Stomach (tissue), 4 donors: ENCODE measurements around the gene DGKK.

Source experiments
- EP300 ChIP-seq: sonication (generic); formaldehyde crosslinking; IDR thresholded peaks from one replicate; pipeline ENCODE4 v1.6.1; 2017; ENCODE audit warnings: antibody characterized with exemption
- POLR2A ChIP-seq, 4 donors: fragments of 450-650 bp; IDR thresholded peaks; one replicate each; pipeline ENCODE4 v1.6.1; 2016; ENCODE audit warnings: antibody characterized with exemption in 4 of 4, control low read depth in 2 of 4, mild to moderate bottlenecking in 1 of 4, moderate library complexity in 1 of 4
- POLR2AphosphoS5 ChIP-seq, 3 donors: sonication (generic); formaldehyde crosslinking; IDR thresholded peaks; one replicate each; pipeline ENCODE4 v1.6.1; 2016; ENCODE audit warnings: antibody characterized with exemption in 3 of 3
- TF ChIP-seq, protein P1 (sequence below), 7 experiments: fragments of 450-650 bp in 4 of 7; fragments of 200-600 bp in 3 of 7; sonication (generic) in 3 of 7; IDR thresholded peaks; one replicate each; pipeline ENCODE4 v1.5.1; 2016 to 2019; ENCODE audit warnings: antibody characterized with exemption in 7 of 7, control low read depth in 2 of 7, mild to moderate bottlenecking in 1 of 7

- TF ChIP-seq, protein P1, sequence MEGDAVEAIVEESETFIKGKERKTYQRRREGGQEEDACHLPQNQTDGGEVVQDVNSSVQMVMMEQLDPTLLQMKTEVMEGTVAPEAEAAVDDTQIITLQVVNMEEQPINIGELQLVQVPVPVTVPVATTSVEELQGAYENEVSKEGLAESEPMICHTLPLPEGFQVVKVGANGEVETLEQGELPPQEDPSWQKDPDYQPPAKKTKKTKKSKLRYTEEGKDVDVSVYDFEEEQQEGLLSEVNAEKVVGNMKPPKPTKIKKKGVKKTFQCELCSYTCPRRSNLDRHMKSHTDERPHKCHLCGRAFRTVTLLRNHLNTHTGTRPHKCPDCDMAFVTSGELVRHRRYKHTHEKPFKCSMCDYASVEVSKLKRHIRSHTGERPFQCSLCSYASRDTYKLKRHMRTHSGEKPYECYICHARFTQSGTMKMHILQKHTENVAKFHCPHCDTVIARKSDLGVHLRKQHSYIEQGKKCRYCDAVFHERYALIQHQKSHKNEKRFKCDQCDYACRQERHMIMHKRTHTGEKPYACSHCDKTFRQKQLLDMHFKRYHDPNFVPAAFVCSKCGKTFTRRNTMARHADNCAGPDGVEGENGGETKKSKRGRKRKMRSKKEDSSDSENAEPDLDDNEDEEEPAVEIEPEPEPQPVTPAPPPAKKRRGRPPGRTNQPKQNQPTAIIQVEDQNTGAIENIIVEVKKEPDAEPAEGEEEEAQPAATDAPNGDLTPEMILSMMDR (IDR thresholded peaks at IDR 0.05), result no peak
- TF ChIP-seq EP300 (no peak), POLR2A (IDR thresholded peaks at IDR 0.05) (no peak), POLR2AphosphoS5 (IDR thresholded peaks at IDR 0.05) (no peak)
Measured at GRCh38 chrX:50431623-50432022, 39.0 kb downstream of the DGKK start.
